Renal cortical epithelial cell (primary cell): ENCODE results near the gene FAM186B. TPM values are rescaled to one million over a fixed set of nuclear protein-coding genes. Genes with fewer than 3 reads are reported as not detected.

Experiments
- DNase-seq: peaks from one replicate; pipeline ENCODE4 v3.0.0-alpha.2; 2011; ENCODE audit warnings: low read depth
- total RNA-seq: library from RNA; depleted of rRNA; stranded (reverse); fragments of >200 nt; gene quantifications from 2 replicates; pipeline ENCODE4 v1.2.3, GENCODE V29; 2014

FAM186B gene
- total RNA-seq, 1 donor from 2014 or later = 0.30 TPM

DNA sequence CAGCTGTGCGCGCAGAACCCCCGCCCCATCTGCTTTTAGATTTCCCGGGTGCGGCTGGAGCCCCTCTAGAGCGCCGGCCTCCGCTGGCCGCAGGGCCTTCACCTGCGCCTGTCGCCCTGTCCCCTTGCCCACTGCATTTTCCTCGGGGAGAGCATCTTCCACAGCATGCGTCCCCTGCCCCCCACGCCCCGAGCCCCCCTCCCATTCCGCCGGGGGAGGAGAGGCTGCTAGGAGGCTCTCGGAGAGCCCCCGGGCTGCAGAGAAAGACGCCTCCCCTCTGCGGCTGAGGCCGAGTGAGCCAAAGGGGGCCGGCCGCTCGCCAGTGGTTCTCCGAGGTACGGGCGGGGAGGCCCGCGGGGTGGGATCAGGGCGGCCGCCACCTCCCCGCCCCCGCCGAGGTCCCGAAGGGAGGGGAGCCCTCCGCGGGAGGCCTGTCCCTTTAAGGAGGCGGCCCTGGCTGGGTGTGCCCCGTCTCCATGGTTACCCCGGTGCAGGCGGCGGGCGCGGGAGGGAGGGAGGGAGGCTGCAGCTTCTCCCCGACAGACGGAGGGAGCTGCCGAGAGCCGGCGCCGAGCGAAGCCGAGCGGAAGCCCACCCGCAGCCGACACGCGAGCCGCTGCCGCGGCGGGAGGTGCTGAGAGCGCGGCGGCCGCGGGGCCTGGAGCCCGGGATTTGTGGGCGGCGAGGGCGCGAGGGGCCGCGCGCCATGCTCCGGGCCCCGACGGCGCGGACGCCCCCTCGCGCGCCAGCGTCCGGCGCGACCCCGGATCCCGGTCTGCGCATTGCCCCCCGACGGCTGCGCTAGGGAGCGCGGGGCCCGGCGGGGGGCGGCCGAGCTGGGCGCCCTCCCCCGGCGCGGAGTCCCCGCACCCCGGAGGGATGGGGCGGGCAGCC lies 66.7 kb downstream of the FAM186B start, which contains the start of gene KCNH3:
TSS of gene KCNH3 (plus strand) at position 521 of the 894 bp plus-strand sequence. CDS start 387 bp downstream, outside the sequence.
- DNase-seq = peak; percentile 22

DNA sequence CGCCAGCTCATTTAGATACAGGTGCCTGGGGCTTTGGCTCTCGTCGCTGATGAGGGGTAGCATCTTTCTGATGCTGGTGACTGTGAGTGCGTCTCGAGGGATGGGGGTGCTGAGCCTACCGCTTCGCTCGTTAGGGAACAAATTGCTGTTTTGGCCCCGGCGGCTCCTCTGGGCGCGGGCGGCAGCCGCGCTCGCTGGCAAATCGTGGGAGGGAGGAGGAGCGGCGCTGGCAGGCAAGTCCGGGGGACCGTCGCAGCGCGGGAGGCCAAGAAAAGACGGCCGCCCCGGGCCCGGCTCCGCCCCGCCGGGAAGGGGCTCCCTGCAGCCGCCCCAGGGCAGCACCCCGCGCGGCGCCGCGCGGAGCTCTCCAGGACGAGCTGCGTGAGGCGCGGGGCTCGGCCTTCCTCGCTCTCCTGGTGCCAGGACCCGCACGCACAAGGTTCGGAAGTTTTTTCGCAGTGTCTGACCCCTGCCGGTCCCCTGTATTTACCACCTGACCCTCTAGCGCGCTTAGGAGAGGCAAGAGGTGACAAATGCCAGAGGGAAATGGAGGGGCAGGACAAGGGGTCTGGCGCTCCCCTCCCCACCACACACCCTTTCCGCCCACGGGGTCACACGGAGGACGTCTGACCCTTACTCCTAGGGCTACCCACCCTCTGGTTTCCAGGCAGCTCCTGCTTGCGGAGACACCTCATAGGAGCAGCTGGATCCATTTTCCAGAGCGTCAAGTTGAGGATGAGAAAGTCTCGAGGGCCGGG lies 67.5 kb downstream of the FAM186B start:
- no peak for DNase-seq

Other genes starting within 250 kb of the FAM186B start
- 22.1 and 42.4 TPM in 2 replicates for gene SPATS2, start 238.2 kb downstream of the FAM186B start, total RNA-seq
- 4.3 TPM in 1 of 2 replicates, not detected in the other for gene KCNH3, start 66.6 kb downstream of the FAM186B start, total RNA-seq
- gene MCRS1, start 37.5 kb downstream of the FAM186B start, total RNA-seq = 52.1 and 66.9 TPM in 2 replicates
- gene PRPF40B, start 17.9 kb upstream of the FAM186B start, total RNA-seq = 11.6 and 17.3 TPM in 2 replicates
- gene FMNL3, start 101.8 kb upstream of the FAM186B start, total RNA-seq = 25.7 and 34.2 TPM in 2 replicates
- 496 and 679 TPM in 2 replicates for gene TMBIM6, start 135.9 kb upstream of the FAM186B start, total RNA-seq
- gene NCKAP5L, start 222.8 kb upstream of the FAM186B start, total RNA-seq = 6.6 and 25.4 TPM in 2 replicates
- 4.0 and 4.3 TPM in 2 replicates for gene BCDIN3D, start 237.5 kb upstream of the FAM186B start, total RNA-seq